H1 (cell line): ENCODE measurements around the gene SPATA33. TPM values are rescaled to one million over a fixed set of nuclear protein-coding genes. Genes with fewer than 3 reads are reported as not detected.

ENCODE experiments used
- CREB1 ChIP-seq: IDR thresholded peaks from 2 replicates; pipeline ENCODE4 v1.6.1; 2012; ENCODE audit warnings: inconsistent platforms
- JUND ChIP-seq: IDR thresholded peaks from 2 replicates; pipeline ENCODE4 v1.6.1; 2011; ENCODE audit warnings: mild to moderate bottlenecking, improper control_type of control experiment, low read length
- RAD21 ChIP-seq, 2 experiments: IDR thresholded peaks in 1 of 2; conservative IDR thresholded peaks in 1 of 2; 2 replicates each; pipeline ENCODE4 v1.6.1; 2011; ENCODE audit warnings: low read depth in 2 of 2, low read length in 2 of 2, improper control_type of control experiment in 1 of 2, inconsistent platforms in 1 of 2, mild to moderate bottlenecking in 1 of 2, moderate library complexity in 1 of 2
- SIX5 ChIP-seq: IDR thresholded peaks from 2 replicates; pipeline ENCODE4 v1.6.1; 2011; ENCODE audit warnings: mild to moderate bottlenecking, low read depth, low read length
- polyA plus RNA-seq, 7 experiments: library from polyadenylated mRNA; depleted of rRNA in 3 of 7; stranded (reverse) in 5 of 7; unstranded in 2 of 7; fragments of >200 nt in 5 of 7; fragments of 200-250 nt in 2 of 7; gene quantifications; 1 replicate in 5 of 7; 2 replicates in 1 of 7; 4 replicates in 1 of 7; pipeline versions ENCODE4 v1.2.1 to v1.2.3, GENCODE V29; 2011 to 2013; ENCODE audit warnings: missing spikeins in 2 of 7, mixed read lengths in 2 of 7
- total RNA-seq: library from RNA; stranded (reverse); fragmentation: NEBNext Ultra II Directional; extraction: Animal tissue kit (Norgen Biotek cat#: 25700); gene quantifications from 2 replicates; pipeline ENCODE4 v1.2.1, GENCODE V29; 2021
- TF ChIP-seq, protein P1 (sequence below): fragments of 300-600 bp; sonication (generic); IDR thresholded peaks from 2 replicates; pipeline ENCODE4 v1.7.1; 2012; ENCODE audit warnings: low read length, moderate library complexity, mild to moderate bottlenecking, inconsistent platforms; ENCODE audit not compliant: insufficient replicate concordance
- TF ChIP-seq, protein P2 (sequence below), 3 experiments: IDR thresholded peaks; 1 replicate in 2 of 3; 2 replicates in 1 of 3; pipeline versions ENCODE4 v1.5.1 to v1.6.1; 2011; ENCODE audit warnings: low read length in 3 of 3, mild to moderate bottlenecking in 3 of 3, inconsistent platforms in 2 of 3, low read depth in 1 of 3, moderate library complexity in 1 of 3; ENCODE audit not compliant: insufficient read depth in 1 of 3; ENCODE audit errors: control extremely low read depth in 1 of 3

SPATA33 gene
- total and polyA plus RNA-seq, 2 of the 8 experiments (the other 6 are each of a cell fraction or from before 2014, with no cell fraction given): 5.4 to 16.9 TPM

DNA sequence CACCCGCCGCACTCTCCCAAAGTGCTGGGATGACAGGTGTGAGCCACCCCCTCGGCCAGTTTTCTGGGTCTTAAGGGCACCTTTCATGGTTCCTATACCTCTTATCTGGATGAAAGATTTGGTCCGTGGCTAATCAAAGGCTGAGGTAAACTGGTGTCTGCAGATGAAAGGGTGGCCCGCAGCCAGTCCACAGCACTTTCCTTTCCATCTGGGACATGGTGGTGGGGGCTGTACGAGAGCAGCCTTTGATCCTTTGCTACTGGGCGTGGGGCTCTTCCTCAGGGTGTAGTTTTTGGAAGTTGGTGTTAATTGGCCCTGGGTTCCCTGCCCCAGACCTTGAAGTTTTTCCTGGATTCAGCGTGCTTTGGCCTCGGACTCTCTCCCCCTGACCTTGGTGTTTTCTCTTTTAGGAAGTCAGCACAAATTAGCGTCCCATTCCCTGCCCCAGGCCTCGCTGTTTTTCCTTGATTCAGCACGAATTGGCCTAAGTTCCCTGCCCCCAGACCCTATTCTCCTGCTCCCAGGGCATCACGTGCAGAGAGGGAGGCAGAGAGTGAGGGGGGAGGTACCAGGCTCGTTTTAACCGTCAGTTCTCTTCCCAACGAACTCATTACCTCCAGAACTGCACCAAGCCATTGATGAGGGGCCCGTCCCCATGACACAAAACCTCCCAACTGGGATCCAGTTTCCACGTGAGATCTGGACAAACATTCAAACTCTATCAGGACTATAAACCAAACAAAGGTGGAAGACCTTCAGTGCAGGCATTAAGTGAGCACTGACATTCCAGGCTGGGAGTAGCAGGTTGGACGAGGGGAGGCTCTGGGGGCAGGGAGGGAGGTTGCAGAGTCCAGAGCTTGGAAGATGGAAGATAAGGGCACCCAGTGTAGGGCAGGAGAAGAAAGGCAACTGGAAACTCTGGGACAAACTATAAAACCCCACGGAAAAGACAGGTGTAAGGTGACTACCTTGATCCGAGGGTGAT lies 32.6 kb upstream of the SPATA33 start (continued):
- TF ChIP-seq, protein P1, sequence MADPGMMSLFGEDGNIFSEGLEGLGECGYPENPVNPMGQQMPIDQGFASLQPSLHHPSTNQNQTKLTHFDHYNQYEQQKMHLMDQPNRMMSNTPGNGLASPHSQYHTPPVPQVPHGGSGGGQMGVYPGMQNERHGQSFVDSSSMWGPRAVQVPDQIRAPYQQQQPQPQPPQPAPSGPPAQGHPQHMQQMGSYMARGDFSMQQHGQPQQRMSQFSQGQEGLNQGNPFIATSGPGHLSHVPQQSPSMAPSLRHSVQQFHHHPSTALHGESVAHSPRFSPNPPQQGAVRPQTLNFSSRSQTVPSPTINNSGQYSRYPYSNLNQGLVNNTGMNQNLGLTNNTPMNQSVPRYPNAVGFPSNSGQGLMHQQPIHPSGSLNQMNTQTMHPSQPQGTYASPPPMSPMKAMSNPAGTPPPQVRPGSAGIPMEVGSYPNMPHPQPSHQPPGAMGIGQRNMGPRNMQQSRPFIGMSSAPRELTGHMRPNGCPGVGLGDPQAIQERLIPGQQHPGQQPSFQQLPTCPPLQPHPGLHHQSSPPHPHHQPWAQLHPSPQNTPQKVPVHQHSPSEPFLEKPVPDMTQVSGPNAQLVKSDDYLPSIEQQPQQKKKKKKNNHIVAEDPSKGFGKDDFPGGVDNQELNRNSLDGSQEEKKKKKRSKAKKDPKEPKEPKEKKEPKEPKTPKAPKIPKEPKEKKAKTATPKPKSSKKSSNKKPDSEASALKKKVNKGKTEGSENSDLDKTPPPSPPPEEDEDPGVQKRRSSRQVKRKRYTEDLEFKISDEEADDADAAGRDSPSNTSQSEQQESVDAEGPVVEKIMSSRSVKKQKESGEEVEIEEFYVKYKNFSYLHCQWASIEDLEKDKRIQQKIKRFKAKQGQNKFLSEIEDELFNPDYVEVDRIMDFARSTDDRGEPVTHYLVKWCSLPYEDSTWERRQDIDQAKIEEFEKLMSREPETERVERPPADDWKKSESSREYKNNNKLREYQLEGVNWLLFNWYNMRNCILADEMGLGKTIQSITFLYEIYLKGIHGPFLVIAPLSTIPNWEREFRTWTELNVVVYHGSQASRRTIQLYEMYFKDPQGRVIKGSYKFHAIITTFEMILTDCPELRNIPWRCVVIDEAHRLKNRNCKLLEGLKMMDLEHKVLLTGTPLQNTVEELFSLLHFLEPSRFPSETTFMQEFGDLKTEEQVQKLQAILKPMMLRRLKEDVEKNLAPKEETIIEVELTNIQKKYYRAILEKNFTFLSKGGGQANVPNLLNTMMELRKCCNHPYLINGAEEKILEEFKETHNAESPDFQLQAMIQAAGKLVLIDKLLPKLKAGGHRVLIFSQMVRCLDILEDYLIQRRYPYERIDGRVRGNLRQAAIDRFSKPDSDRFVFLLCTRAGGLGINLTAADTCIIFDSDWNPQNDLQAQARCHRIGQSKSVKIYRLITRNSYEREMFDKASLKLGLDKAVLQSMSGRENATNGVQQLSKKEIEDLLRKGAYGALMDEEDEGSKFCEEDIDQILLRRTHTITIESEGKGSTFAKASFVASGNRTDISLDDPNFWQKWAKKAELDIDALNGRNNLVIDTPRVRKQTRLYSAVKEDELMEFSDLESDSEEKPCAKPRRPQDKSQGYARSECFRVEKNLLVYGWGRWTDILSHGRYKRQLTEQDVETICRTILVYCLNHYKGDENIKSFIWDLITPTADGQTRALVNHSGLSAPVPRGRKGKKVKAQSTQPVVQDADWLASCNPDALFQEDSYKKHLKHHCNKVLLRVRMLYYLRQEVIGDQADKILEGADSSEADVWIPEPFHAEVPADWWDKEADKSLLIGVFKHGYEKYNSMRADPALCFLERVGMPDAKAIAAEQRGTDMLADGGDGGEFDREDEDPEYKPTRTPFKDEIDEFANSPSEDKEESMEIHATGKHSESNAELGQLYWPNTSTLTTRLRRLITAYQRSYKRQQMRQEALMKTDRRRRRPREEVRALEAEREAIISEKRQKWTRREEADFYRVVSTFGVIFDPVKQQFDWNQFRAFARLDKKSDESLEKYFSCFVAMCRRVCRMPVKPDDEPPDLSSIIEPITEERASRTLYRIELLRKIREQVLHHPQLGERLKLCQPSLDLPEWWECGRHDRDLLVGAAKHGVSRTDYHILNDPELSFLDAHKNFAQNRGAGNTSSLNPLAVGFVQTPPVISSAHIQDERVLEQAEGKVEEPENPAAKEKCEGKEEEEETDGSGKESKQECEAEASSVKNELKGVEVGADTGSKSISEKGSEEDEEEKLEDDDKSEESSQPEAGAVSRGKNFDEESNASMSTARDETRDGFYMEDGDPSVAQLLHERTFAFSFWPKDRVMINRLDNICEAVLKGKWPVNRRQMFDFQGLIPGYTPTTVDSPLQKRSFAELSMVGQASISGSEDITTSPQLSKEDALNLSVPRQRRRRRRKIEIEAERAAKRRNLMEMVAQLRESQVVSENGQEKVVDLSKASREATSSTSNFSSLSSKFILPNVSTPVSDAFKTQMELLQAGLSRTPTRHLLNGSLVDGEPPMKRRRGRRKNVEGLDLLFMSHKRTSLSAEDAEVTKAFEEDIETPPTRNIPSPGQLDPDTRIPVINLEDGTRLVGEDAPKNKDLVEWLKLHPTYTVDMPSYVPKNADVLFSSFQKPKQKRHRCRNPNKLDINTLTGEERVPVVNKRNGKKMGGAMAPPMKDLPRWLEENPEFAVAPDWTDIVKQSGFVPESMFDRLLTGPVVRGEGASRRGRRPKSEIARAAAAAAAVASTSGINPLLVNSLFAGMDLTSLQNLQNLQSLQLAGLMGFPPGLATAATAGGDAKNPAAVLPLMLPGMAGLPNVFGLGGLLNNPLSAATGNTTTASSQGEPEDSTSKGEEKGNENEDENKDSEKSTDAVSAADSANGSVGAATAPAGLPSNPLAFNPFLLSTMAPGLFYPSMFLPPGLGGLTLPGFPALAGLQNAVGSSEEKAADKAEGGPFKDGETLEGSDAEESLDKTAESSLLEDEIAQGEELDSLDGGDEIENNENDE: no peak
- TF ChIP-seq SIX5: no peak
- TF ChIP-seq, protein P2, sequence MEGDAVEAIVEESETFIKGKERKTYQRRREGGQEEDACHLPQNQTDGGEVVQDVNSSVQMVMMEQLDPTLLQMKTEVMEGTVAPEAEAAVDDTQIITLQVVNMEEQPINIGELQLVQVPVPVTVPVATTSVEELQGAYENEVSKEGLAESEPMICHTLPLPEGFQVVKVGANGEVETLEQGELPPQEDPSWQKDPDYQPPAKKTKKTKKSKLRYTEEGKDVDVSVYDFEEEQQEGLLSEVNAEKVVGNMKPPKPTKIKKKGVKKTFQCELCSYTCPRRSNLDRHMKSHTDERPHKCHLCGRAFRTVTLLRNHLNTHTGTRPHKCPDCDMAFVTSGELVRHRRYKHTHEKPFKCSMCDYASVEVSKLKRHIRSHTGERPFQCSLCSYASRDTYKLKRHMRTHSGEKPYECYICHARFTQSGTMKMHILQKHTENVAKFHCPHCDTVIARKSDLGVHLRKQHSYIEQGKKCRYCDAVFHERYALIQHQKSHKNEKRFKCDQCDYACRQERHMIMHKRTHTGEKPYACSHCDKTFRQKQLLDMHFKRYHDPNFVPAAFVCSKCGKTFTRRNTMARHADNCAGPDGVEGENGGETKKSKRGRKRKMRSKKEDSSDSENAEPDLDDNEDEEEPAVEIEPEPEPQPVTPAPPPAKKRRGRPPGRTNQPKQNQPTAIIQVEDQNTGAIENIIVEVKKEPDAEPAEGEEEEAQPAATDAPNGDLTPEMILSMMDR (IDR thresholded peaks at IDR 0.05; ENCODE audit: control extremely low read depth in 1 of 3, insufficient read depth in 1 of 3, low read depth in 1 of 3, low read length in 3 of 3): no peak
- no peak for TF ChIP-seq CREB1
- TF ChIP-seq JUND: no peak
- no peak for TF ChIP-seq RAD21 (IDR thresholded peaks at IDR 0.05 in 1 of 2, conservative IDR thresholded peaks at IDR 0.05 in 1 of 2; ENCODE audit: low read depth in 2 of 2, low read length in 2 of 2)
